Uterus (tissue), 4 donors: ENCODE data around the gene TRIP6. TPM values are rescaled to one million over a fixed set of nuclear protein-coding genes. Genes with fewer than 3 reads are reported as not detected.

Experiments
- DNase-seq, 2 donors: peaks; one replicate each; pipeline ENCODE4 v3.0.0-alpha.2; 2019 to 2020
- H3K27ac ChIP-seq, 2 donors: fragments of 200-600 bp; sonication (generic); 1 replicate in 1 of 2; 2 replicates in 1 of 2; pipeline ENCODE4 v1.5.1; 2016 to 2018
- H3K27me3 ChIP-seq, 2 donors: fragments of 200-600 bp; sonication (generic); one replicate each; pipeline ENCODE4 v1.5.1; 2018 to 2019; ENCODE audit warnings: control low read depth in 1 of 2
- H3K36me3 ChIP-seq, 2 donors: fragments of 200-600 bp; sonication (generic); one replicate each; pipeline ENCODE4 v1.5.1; 2019; ENCODE audit warnings: control low read depth in 1 of 2
- H3K4me1 ChIP-seq, 2 donors: fragments of 200-600 bp; sonication (generic); one replicate each; pipeline ENCODE4 v1.5.1; 2018 to 2019; ENCODE audit warnings: control low read depth in 1 of 2
- H3K4me3 ChIP-seq, 2 donors: fragments of 200-600 bp; sonication (generic); 1 replicate in 1 of 2; 2 replicates in 1 of 2; pipeline ENCODE4 v1.5.1; 2018 to 2019; ENCODE audit warnings: mild to moderate bottlenecking in 1 of 2
- H3K9me3 ChIP-seq, 2 donors: fragments of 200-600 bp; sonication (generic); one replicate each; pipeline ENCODE4 v1.5.1; 2019; ENCODE audit warnings: control low read depth in 1 of 2
- POLR2A ChIP-seq, 2 donors: fragments of 450-650 bp; IDR thresholded peaks; one replicate each; pipeline ENCODE4 v1.6.1; 2016; ENCODE audit warnings: antibody characterized with exemption in 2 of 2, mild to moderate bottlenecking in 1 of 2, moderate library complexity in 1 of 2
- intact Hi-C: fragments of 100-400 bp; cut with DNase I; formaldehyde crosslinking; loops from one replicate; pipeline ENCODE4 v1.15.1; 2023; ENCODE audit warnings: low total_unique reads
- total RNA-seq, 4 donors: library from RNA; depleted of rRNA in 3 of 4; stranded (reverse); fragments of >200 nt in 3 of 4; gene quantifications; one replicate each; pipeline versions ENCODE4 v1.1.0 to v1.2.4, GENCODE V29; 2014 to 2023
- TF ChIP-seq, protein P1 (sequence below), 4 experiments: fragments of 200-600 bp in 2 of 4; fragments of 450-650 bp in 2 of 4; sonication (generic) in 2 of 4; IDR thresholded peaks; one replicate each; pipeline ENCODE4 v1.5.1; 2016 to 2019; ENCODE audit warnings: antibody characterized with exemption in 4 of 4, mild to moderate bottlenecking in 2 of 4, moderate library complexity in 1 of 4
- donor health status: DM: yes; HTN: yes; CAD: no.

TRIP6 gene
- total RNA-seq, 4 donors from 2014 or later: 26.2 to 105 (median 61.6) TPM

DNA sequence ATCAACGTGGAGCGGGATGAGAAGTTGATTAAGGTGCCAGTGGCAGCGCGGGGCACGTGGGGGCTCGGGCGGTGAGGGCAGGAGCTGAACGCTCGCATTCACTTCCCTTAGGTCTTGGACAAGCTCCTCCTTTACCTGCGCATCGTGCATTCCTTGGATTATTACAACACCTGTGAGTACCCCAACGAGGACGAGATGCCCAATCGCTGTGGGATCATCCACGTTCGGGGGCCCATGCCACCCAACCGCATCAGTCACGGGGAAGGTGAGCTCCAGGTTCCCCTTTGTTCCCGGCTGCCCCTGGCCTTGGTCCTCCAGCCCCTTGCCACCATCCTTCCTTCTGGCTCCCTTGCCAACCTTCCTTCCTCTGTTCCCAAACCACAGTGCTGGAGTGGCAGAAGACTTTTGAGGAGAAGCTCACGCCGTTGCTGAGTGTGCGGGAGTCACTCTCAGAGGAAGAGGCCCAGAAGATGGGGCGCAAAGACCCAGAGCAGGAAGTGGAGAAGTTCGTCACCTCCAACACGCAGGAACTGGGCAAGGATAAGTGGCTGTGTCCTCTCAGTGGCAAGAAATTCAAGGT is 19.8 kb downstream of the TRIP6 start:
- no peak for TF ChIP-seq POLR2A (IDR thresholded peaks at IDR 0.05)
- TF ChIP-seq, protein P1, sequence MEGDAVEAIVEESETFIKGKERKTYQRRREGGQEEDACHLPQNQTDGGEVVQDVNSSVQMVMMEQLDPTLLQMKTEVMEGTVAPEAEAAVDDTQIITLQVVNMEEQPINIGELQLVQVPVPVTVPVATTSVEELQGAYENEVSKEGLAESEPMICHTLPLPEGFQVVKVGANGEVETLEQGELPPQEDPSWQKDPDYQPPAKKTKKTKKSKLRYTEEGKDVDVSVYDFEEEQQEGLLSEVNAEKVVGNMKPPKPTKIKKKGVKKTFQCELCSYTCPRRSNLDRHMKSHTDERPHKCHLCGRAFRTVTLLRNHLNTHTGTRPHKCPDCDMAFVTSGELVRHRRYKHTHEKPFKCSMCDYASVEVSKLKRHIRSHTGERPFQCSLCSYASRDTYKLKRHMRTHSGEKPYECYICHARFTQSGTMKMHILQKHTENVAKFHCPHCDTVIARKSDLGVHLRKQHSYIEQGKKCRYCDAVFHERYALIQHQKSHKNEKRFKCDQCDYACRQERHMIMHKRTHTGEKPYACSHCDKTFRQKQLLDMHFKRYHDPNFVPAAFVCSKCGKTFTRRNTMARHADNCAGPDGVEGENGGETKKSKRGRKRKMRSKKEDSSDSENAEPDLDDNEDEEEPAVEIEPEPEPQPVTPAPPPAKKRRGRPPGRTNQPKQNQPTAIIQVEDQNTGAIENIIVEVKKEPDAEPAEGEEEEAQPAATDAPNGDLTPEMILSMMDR (IDR thresholded peaks at IDR 0.05): no peak
- no peak for DNase-seq
- H3K4me3 ChIP-seq: no peak overlapping the region
- peaks cover 0 to 13% of the 10 kb centered on the region in 2 donors for H3K4me1 ChIP-seq
- intact Hi-C loops: no loop called here
- no peak overlapping the region for H3K27ac ChIP-seq
- H3K9me3 ChIP-seq: no peaks in the 10 kb centered on the region
- H3K36me3 ChIP-seq: no peaks in the 10 kb centered on the region
- no peaks in the 10 kb centered on the region for H3K27me3 ChIP-seq

DNA sequence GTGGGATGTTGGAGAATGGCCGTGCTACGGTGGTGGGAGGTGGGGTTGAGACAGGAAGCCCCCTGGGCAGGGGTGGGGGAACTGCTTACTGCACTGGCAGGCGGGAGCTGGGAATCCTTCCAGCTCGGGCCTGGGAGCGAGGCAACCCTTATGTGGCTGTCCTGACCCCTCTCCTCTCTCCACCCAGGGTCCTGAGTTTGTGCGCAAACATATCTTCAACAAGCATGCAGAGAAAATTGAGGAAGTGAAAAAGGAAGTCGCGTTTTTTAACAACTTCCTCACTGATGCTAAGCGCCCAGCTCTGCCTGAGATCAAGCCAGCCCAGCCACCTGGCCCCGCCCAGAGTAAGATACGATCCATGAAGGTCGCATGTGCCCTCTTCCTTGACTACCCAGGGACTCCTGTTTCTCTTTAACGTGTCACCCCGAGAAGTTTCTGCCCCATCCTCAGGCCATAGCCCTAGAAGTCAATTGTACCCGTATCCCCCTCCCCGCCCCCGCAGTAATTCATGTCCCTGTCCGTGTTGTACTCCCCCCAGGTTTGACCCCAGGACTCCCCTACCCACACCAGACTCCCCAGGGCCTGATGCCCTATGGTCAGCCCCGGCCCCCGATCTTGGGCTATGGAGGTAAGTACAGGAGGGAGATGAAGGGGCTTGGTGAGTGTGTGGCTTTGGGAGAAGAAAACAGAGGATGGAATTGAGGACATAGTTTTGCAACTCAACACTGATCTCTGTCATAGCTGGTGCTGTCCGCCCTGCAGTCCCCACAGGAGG is 20.5 kb downstream of the TRIP6 start:
- DNase-seq: no peak
- no peak overlapping the region for H3K4me3 ChIP-seq
- H3K9me3 ChIP-seq: no peaks in the 10 kb centered on the region
- intact Hi-C loops: no loop called here
- H3K4me1 ChIP-seq: peaks cover 0 to 13% of the 10 kb centered on the region in 2 donors
- no peak overlapping the region for H3K27ac ChIP-seq
- TF ChIP-seq POLR2A (IDR thresholded peaks at IDR 0.05): no peak
- TF ChIP-seq, protein P1 (IDR thresholded peaks at IDR 0.05): no peak
- no peaks in the 10 kb centered on the region for H3K27me3 ChIP-seq
- no peaks in the 10 kb centered on the region for H3K36me3 ChIP-seq

DNA sequence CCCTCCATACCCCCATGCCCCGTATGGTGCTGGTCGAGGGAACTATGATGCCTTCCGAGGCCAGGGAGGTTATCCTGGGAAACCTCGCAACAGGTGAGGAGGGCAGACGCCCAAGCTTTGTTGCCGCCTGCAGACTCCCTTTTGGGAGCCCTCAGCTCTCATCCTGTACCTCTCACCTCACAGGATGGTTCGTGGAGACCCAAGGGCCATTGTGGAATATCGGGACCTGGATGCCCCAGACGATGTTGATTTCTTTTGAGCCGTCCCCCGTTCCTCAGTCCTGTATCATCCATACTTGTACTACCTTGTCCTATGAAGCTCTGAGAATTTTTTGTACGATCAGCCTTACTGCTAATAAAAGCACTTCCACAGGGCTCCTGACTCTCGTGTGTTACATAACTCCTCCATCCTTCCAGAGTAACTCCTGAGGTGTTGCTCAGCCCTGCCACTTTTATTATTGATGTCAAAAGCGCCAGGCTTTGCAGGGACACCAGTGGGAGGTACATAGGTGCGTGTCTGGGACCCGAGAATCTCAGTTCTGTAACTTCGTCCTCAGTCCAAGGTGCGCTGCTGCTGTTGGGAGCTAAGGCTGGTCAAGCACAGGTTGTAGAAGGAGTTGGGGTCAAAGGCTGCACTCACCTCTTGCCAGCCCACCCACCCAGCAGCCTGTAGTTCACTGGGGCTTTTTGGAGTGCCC is 21.3 kb downstream of the TRIP6 start:
- peak overlapping the region; percentile 89 to 92 for H3K27ac ChIP-seq
- no peaks in the 10 kb centered on the region for H3K36me3 ChIP-seq
- peak overlapping the region; percentile 71 to 76 for H3K4me3 ChIP-seq
- H3K4me1 ChIP-seq: peaks cover 0 to 13% of the 10 kb centered on the region in 2 donors
- no peaks in the 10 kb centered on the region for H3K27me3 ChIP-seq
- DNase-seq: no peak
- no peaks in the 10 kb centered on the region for H3K9me3 ChIP-seq
- intact Hi-C loops: no loop called here
- no peak for TF ChIP-seq POLR2A (IDR thresholded peaks at IDR 0.05)
- TF ChIP-seq, protein P1 (IDR thresholded peaks at IDR 0.05): no peak

DNA sequence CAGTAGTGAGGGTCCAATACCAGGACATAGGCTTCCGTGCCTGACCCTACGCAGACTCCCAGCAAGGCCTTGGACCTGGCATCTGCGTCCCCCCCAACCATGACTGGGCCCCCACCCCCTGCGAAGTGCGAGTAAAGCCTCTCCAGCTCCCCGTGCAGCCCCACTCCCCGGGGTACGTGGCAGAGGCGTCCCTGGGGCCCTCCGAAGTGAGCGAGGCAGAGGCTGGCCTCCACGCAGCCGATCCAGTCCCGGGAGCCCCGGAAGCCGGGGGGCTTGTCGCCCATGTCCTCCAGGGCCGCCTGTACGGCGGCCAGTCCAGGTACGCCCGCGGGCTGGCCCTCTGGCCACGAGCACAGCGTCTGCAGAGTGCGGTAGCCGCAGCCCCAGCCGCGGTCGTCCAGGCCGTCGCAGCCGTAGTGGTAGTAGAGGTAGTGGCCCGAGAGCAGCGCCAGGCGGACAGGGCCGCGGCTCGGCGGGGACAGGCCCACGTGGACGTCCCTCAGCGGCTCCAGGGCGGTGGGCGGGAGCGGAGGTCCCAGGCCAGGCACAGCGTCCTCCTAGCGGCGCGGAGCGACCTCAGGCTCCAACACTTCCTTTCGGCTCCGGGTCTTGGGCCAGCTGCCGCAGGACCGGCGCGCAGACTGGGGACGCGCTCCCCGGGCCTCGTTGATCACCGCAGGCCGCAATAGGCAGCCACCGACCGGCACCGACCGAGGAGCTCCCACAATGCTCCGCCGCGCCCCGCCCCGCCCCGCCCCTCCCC is 22.0 kb downstream of the TRIP6 start, which contains the start of gene UFSP1:
Gene UFSP1, minus strand, starts transcription at position 728 of the 763 bp plus-strand sequence. Its CDS starts 444 bp downstream, at position 284.
- peak within 1 kb of the TSS; percentile 89 to 92 for H3K27ac ChIP-seq
- H3K36me3 ChIP-seq: no peaks in the 10 kb centered on the region
- no peaks in the 10 kb centered on the region for H3K27me3 ChIP-seq
- H3K9me3 ChIP-seq: no peaks in the 10 kb centered on the region
- peaks cover 0 to 13% of the 10 kb centered on the region in 2 donors for H3K4me1 ChIP-seq
- intact Hi-C loops: no loop called here
- DNase-seq: no peak
- H3K4me3 ChIP-seq: peak within 1 kb of the TSS; percentile 71 to 76
- no peak for TF ChIP-seq POLR2A (IDR thresholded peaks at IDR 0.05)
- TF ChIP-seq, protein P1 (IDR thresholded peaks at IDR 0.05): peak in 1 of 4 experiments; percentile 21
